HepG2 (cell line): ENCODE results near the gene ABCD2. TPM values are rescaled to one million over a fixed set of nuclear protein-coding genes. Genes with fewer than 3 reads are reported as not detected.
"Not testable (repeated sequence)": the region's sequence is repeated elsewhere in the genome, so short reads cannot be mapped to it uniquely, and the experiment has no call there.

ENCODE experiments used
- ATAC-seq: fragments of 200-7000 bp; cut with Tn5 transposase; 3 replicates; pipeline ENCODE4 v1.9.1; 2020; ENCODE audit warnings: mild to moderate bottlenecking, moderate library complexity
- BruUV-seq: library from RNA; stranded (reverse); fragments of 400-500 nt; replicated peaks from 2 replicates; lab custom pipeline; 2021; lab: Mats Ljungman, UMichigan
- CTCF ChIA-PET: fragments of 300-600 bp; formaldehyde crosslinking; extraction: SDS; loops from one replicate; lab custom pipeline; 2021; ENCODE audit warnings: low total read pairs, inconsistent platforms, low intra/inter-chr PET ratio; lab: Yijun Ruan, JAX
- POLR2A ChIA-PET: fragments of 350-600 bp; sonication (Branson Sonifier 250); formaldehyde crosslinking; loops from one replicate; lab custom pipeline; 2020; ENCODE audit warnings: antibody characterized with exemption, inconsistent platforms; lab: Yijun Ruan, JAX
- DNase-seq: peaks from one replicate; pipeline ENCODE4 v3.0.0-alpha.2; 2015; ENCODE audit warnings: low spot score
- FAIRE-seq: peaks from 3 replicates; lab custom pipeline; 2011; peaks lifted over from hg19 to GRCh38; lab: Jason Lieb, UNC
- H2AFZ ChIP-seq: one replicate; pipeline ENCODE4 v1.6.1; 2011; ENCODE audit warnings: low read length, inconsistent platforms
- H3K27ac ChIP-seq: fragments of 300-600 bp; 3 replicates; pipeline ENCODE4 v1.8.0; 2011; ENCODE audit warnings: mixed run types, mild to moderate bottlenecking, mixed read lengths, low read length, inconsistent platforms; ENCODE audit not compliant: insufficient read depth; ENCODE audit errors: extremely low read length
- H3K27me3 ChIP-seq, 2 experiments: fragments of 200-600 bp in 1 of 2; 2 replicates in 1 of 2; 3 replicates in 1 of 2; pipeline versions ENCODE4 v1.6.0 to v1.8.0; 2011; ENCODE audit warnings: low read length in 2 of 2, mild to moderate bottlenecking in 2 of 2, moderate library complexity in 2 of 2, inconsistent platforms in 1 of 2; ENCODE audit not compliant: insufficient read depth in 2 of 2, control insufficient read depth in 1 of 2
- H3K36me3 ChIP-seq, 2 experiments: fragments of 200-600 bp in 1 of 2; replicated peaks in 1 of 2; 2 replicates in 1 of 2; 3 replicates in 1 of 2; pipeline versions ENCODE4 v1.5.1 to v1.8.0; 2011; ENCODE audit warnings: low read length in 2 of 2, inconsistent platforms in 1 of 2; ENCODE audit not compliant: insufficient read depth in 2 of 2, control insufficient read depth in 1 of 2
- H3K4me1 ChIP-seq: 2 replicates; pipeline ENCODE4 v1.5.1; 2012; ENCODE audit warnings: low read length, inconsistent platforms; ENCODE audit not compliant: insufficient read depth
- H3K4me2 ChIP-seq: 2 replicates; pipeline ENCODE4 v1.6.0; 2011; ENCODE audit warnings: low read depth, low read length, inconsistent platforms
- H3K4me3 ChIP-seq, 3 experiments: fragments of 200-600 bp in 1 of 3; sonication (generic), shearing (Covaris generic) in 1 of 3; replicated peaks in 1 of 3; 2 replicates each; pipeline ENCODE4 v1.5.1; 2011 to 2016; ENCODE audit warnings: low read length in 3 of 3, inconsistent platforms in 2 of 3, low read depth in 2 of 3, mild to moderate bottlenecking in 2 of 3, control low read depth in 1 of 3, mixed read lengths in 1 of 3; ENCODE audit not compliant: insufficient read depth in 1 of 3
- H3K79me2 ChIP-seq: one replicate; pipeline ENCODE4 v1.6.1; 2011; ENCODE audit warnings: low read length, inconsistent platforms; ENCODE audit not compliant: insufficient read depth
- H3K9ac ChIP-seq: 2 replicates; pipeline ENCODE4 v1.6.0; 2011; ENCODE audit warnings: mild to moderate bottlenecking, low read depth, low read length, inconsistent platforms; ENCODE audit not compliant: insufficient read depth
- H3K9me3 ChIP-seq: 2 replicates; pipeline ENCODE4 v1.5.1; 2012; ENCODE audit warnings: mild to moderate bottlenecking, low read length
- H4K20me1 ChIP-seq: 2 replicates; pipeline ENCODE4 v1.6.0; 2011; ENCODE audit warnings: inconsistent platforms, mild to moderate bottlenecking, low read length, moderate library complexity; ENCODE audit not compliant: insufficient read depth
- HES4 ChIP-seq: sonication (generic); formaldehyde crosslinking; IDR thresholded peaks from 2 replicates; pipeline ENCODE4 v1.9.0; 2021; ENCODE audit warnings: mild to moderate bottlenecking, missing genetic modification reagents, borderline replicate concordance
- HNRNPUL1 ChIP-seq: fragments of 200-400 bp; formaldehyde crosslinking; IDR thresholded peaks from 2 replicates; pipeline ENCODE4 v1.6.1; 2017; ENCODE audit warnings: low read depth, mild to moderate bottlenecking, low read length, moderate library complexity
- MNT ChIP-seq: fragments of 450-650 bp; IDR thresholded peaks from 2 replicates; pipeline ENCODE4 v1.6.1; 2016
- ZHX2 ChIP-seq, 2 experiments: sonication (generic) in 1 of 2; formaldehyde crosslinking in 1 of 2; IDR thresholded peaks; 2 replicates each; pipeline versions ENCODE4 v1.6.1 to v1.9.0; 2014 to 2022; ENCODE audit warnings: antibody characterized with exemption in 1 of 2, borderline replicate concordance in 1 of 2, inconsistent platforms in 1 of 2, low read depth in 1 of 2, missing genetic modification reagents in 1 of 2
- WGBS: methylation state at CpG from one replicate; pipeline ENCODE4 v1.1.6; 2017; ENCODE audit warnings: low lambda C conversion rate; 5-methylcytosine and 5-hydroxymethylcytosine counted together
- in situ Hi-C: cut with HindIII; loops from 2 replicates; pipeline ENCODE4 v1.10.0; 2017; ENCODE audit warnings: low pct_unique_long_range_greater_than_20kb; ENCODE audit not compliant: extremely low pct_ligation_motif_present
- intact Hi-C: fragments of 100-400 bp; cut with micrococcal nuclease; formaldehyde crosslinking; loops from one replicate; pipeline ENCODE4 v1.10.0; 2022; ENCODE audit not compliant: unreplicated experiment
- polyA plus RNA-seq, 8 experiments: library from polyadenylated mRNA; depleted of rRNA in 3 of 8; stranded (reverse) in 7 of 8; unstranded in 1 of 8; fragments of >200 nt; fragmentation: Illumina TruSeq in 4 of 8; extraction: Trizol in 4 of 8; gene quantifications; 2 replicates each; pipeline versions ENCODE4 v1.2.1 to v1.2.3, GENCODE V29; 2011 to 2016; ENCODE audit warnings: low read depth in 4 of 8, missing spikeins in 1 of 8, mixed read lengths in 1 of 8; ENCODE audit not compliant: insufficient read depth in 1 of 8
- total RNA-seq, 5 experiments: library from RNA; depleted of rRNA; stranded (reverse); fragments of >200 nt; fragmentation: Illumina TruSeq; extraction: Trizol; gene quantifications; 2 replicates each; pipeline ENCODE4 v1.2.3, GENCODE V29; 2016; ENCODE audit warnings: low read depth in 1 of 5

ABCD2 gene
- total and polyA plus RNA-seq, 2 of the 13 experiments (the other 11 are each of a cell fraction or from before 2014, with no cell fraction given) = not detected

GRCh38 chr12:39553476-39553875 is 66.1 kb downstream of the ABCD2 start (continued):
- no peak for TF ChIP-seq HNRNPUL1
- no peak for TF ChIP-seq HES4

GRCh38 chr12:39544211-39544610 is 75.4 kb downstream of the ABCD2 start:
- BruUV-seq, H3K9ac ChIP-seq, H3K4me1 ChIP-seq, CTCF ChIA-PET, H3K27ac ChIP-seq, H3K4me2 ChIP-seq, in situ Hi-C loops, H3K79me2 ChIP-seq, H3K27me3 ChIP-seq, DNase-seq, POLR2A ChIA-PET, H3K4me3 ChIP-seq, H3K9me3 ChIP-seq, ATAC-seq, H3K36me3 ChIP-seq, H4K20me1 ChIP-seq, FAIRE-seq, H2AFZ ChIP-seq, intact Hi-C loops: not testable (repeated sequence)
- WGBS = 0% methylated on average over 2 of the region's 2 CpGs

GRCh38 chr12:39541471-39541870 is 78.1 kb downstream of the ABCD2 start:
- no peak overlapping the region for H3K27ac ChIP-seq
- no peak overlapping the region for H3K9ac ChIP-seq
- TF ChIP-seq MNT (peak; percentile 66), ZHX2 (IDR thresholded peaks at IDR 0.05; ENCODE audit: low read depth) (no peak), ZHX2 (CRISPR knock-in tag; IDR thresholded peaks at IDR 0.05; ENCODE audit: borderline replicate concordance) (no peak)
- H3K4me3 ChIP-seq = no peak overlapping the region
- DNase-seq (no peak), ATAC-seq (no peak), FAIRE-seq (no peak)
- in situ Hi-C loops (no loop called here), intact Hi-C loops (no loop called here)
- H3K27me3 ChIP-seq = no peaks in the 10 kb centered on the region
- H3K9me3 ChIP-seq = no peaks in the 10 kb centered on the region
- no peaks in the 10 kb centered on the region for H3K4me1 ChIP-seq
- no peak overlapping the region for H2AFZ ChIP-seq
- H4K20me1 ChIP-seq = no peaks in the 10 kb centered on the region
- WGBS = 2% methylated on average over 2 of the region's 2 CpGs
- H3K4me2 ChIP-seq = no peak overlapping the region
- H3K36me3 ChIP-seq = no peaks in the 10 kb centered on the region
- no peaks in the 10 kb centered on the region for H3K79me2 ChIP-seq
- ChIA-PET POLR2A (no interaction called here), CTCF (no interaction called here)
- no TSS peak for BruUV-seq
